ENCODE results near the gene ZBTB20. TPM values are rescaled to one million over a fixed set of nuclear protein-coding genes. Genes with fewer than 3 reads are reported as not detected.

The ZBTB20 gene
- total and polyA plus RNA-seq, 2 donors (not counting 1 experiment from before 2014, with no cell fraction given): 4.0 to 123 TPM

- H3K4me2 ChIP-seq (replicated peaks; ENCODE audit: low read depth, low read length, poor library complexity, severe bottlenecking): no peak overlapping the region
Measured at GRCh38 chr3:115062412-115062956, 84.6 kb downstream of the ZBTB20 start.

GRCh38 chr3:115062009-115062408, 85.1 kb downstream of the ZBTB20 start:
- no peak overlapping the region for H3K27ac Mint-ChIP-seq
- H3K4me2 ChIP-seq (replicated peaks; ENCODE audit: low read depth, low read length, poor library complexity, severe bottlenecking): no peak overlapping the region

More at GRCh38 chr3:115062412-115062956, 84.6 kb downstream of the ZBTB20 start:
- ChIA-PET POLR2A (no interaction called here), CTCF (no interaction called here)
- H3K9ac ChIP-seq (ENCODE audit: low read length): no peak overlapping the region
- no peak overlapping the region for H3K4me3 ChIP-seq (ENCODE audit: control extremely low read depth in 1 of 5, extremely low read depth in 1 of 5, insufficient read depth in 1 of 5, low read depth in 2 of 5, low read length in 4 of 5)
- H3K79me2 ChIP-seq (ENCODE audit: control insufficient read depth, insufficient read depth, low read length): no peaks in the 10 kb centered on the region
- ATAC-seq (ENCODE audit: low read depth) (no peak), DNase-seq (no peak)
- intact Hi-C loops (cut with micrococcal nuclease): no loop called here
- H2AFZ ChIP-seq (ENCODE audit: insufficient read depth, low read depth, low read length, poor library complexity, severe bottlenecking): no peak overlapping the region
- no peaks in the 10 kb centered on the region for H3K9me3 ChIP-seq (ENCODE audit: control extremely low read depth in 1 of 3, control insufficient read depth in 2 of 3, insufficient read depth in 1 of 3, low read length in 2 of 3)
- peaks cover 0 to 4% of the 10 kb centered on the region in 2 experiments for H3K36me3 ChIP-seq (replicated peaks in 1 of 2; ENCODE audit: control extremely low read depth in 1 of 2, control insufficient read depth in 1 of 2, extremely low read depth in 1 of 2, insufficient read depth in 2 of 2, low read length in 1 of 2)
- no peaks in the 10 kb centered on the region for H4K20me1 ChIP-seq (ENCODE audit: control insufficient read depth, insufficient read depth, low read length, poor library complexity, severe bottlenecking)
- Mint-ChIP-seq H3K27ac (no peak overlapping the region), H3K27me3 (no peaks in the 10 kb centered on the region), H3K4me1 (no peaks in the 10 kb centered on the region), H3K4me3 (no peak overlapping the region), H3K9me3 (ENCODE audit: insufficient read depth) (no peaks in the 10 kb centered on the region)
- H3K27ac ChIP-seq (ENCODE audit: low read length in 2 of 2): no peak overlapping the region
- H3K4me1 ChIP-seq (ENCODE audit: control insufficient read depth in 2 of 2, insufficient read depth in 2 of 2, low read length in 2 of 2): no peaks in the 10 kb centered on the region
- TF ChIP-seq CTCF (IDR thresholded peaks at IDR 0.05) (no peak), EZH2 (IDR thresholded peaks at IDR 0.05; ENCODE audit: borderline replicate concordance, insufficient read depth, low read depth, low read length, poor library complexity, severe bottlenecking) (no peak)
- H3K27me3 ChIP-seq (replicated peaks in 1 of 4; ENCODE audit: control extremely low read depth in 1 of 4, control insufficient read depth in 3 of 4, insufficient read depth in 4 of 4, low read length in 3 of 4): no peaks in the 10 kb centered on the region

More at GRCh38 chr3:115062009-115062408, 85.1 kb downstream of the ZBTB20 start:
- Histone ChIP-seq H3K27ac (ENCODE audit: low read length in 2 of 2) (no peak overlapping the region), H3K79me2 (ENCODE audit: control insufficient read depth, insufficient read depth, low read length) (no peaks in the 10 kb centered on the region), H3K36me3 (replicated peaks in 1 of 2; ENCODE audit: control extremely low read depth in 1 of 2, control insufficient read depth in 1 of 2, extremely low read depth in 1 of 2, insufficient read depth in 2 of 2, low read length in 1 of 2) (peaks cover 0 to 4% of the 10 kb centered on the region in 2 experiments), H3K9ac (ENCODE audit: low read length) (no peak overlapping the region), H4K20me1 (ENCODE audit: control insufficient read depth, insufficient read depth, low read length, poor library complexity, severe bottlenecking) (no peaks in the 10 kb centered on the region), H3K27me3 (replicated peaks in 1 of 4; ENCODE audit: control extremely low read depth in 1 of 4, control insufficient read depth in 3 of 4, insufficient read depth in 4 of 4, low read length in 3 of 4) (no peaks in the 10 kb centered on the region), H3K9me3 (ENCODE audit: control extremely low read depth in 1 of 3, control insufficient read depth in 2 of 3, insufficient read depth in 1 of 3, low read length in 2 of 3) (no peaks in the 10 kb centered on the region), H2AFZ (ENCODE audit: insufficient read depth, low read depth, low read length, poor library complexity, severe bottlenecking) (no peak overlapping the region), H3K4me3 (ENCODE audit: control extremely low read depth in 1 of 5, extremely low read depth in 1 of 5, insufficient read depth in 1 of 5, low read depth in 2 of 5, low read length in 4 of 5) (no peak overlapping the region), H3K4me1 (ENCODE audit: control insufficient read depth in 2 of 2, insufficient read depth in 2 of 2, low read length in 2 of 2) (no peaks in the 10 kb centered on the region)
- TF ChIP-seq CTCF (IDR thresholded peaks at IDR 0.05) (no peak), EZH2 (IDR thresholded peaks at IDR 0.05; ENCODE audit: borderline replicate concordance, insufficient read depth, low read depth, low read length, poor library complexity, severe bottlenecking) (no peak)
- intact Hi-C loops (cut with micrococcal nuclease): no loop called here
- POLR2A ChIA-PET: no interaction called here
- Mint-ChIP-seq H3K4me1 (no peaks in the 10 kb centered on the region), H3K4me3 (no peak overlapping the region), H3K9me3 (ENCODE audit: insufficient read depth) (no peaks in the 10 kb centered on the region), H3K27me3 (no peaks in the 10 kb centered on the region)
- ATAC-seq (ENCODE audit: low read depth) (no peak), DNase-seq (no peak)
- CTCF ChIA-PET: no interaction called here
- 97% methylated on average over 2 of the region's 2 CpGs for WGBS (ENCODE audit: insufficient coverage)

All from B cell (primary cell).